Neural progenitor cell (in vitro differentiated cells): ENCODE measurements around the gene TWIST2. TPM values are rescaled to one million over a fixed set of nuclear protein-coding genes. Genes with fewer than 3 reads are reported as not detected.

ENCODE experiments used
- DNase-seq: peaks from one replicate; pipeline ENCODE4 v3.0.0-alpha.2; 2016; ENCODE audit warnings: low spot score
- H2AFZ ChIP-seq: fragments of 200-600 bp; sonication (generic); replicated peaks from 2 replicates; pipeline ENCODE4 v1.6.1; 2016; ENCODE audit warnings: antibody characterized with exemption
- H3F3A ChIP-seq: fragments of 200-600 bp; sonication (generic); 2 replicates; pipeline ENCODE4 v1.6.1; 2016; ENCODE audit warnings: antibody characterized with exemption, low read depth
- H3K27ac ChIP-seq: fragments of 200-600 bp; sonication (generic); 2 replicates; pipeline ENCODE4 v1.5.1; 2016; ENCODE audit warnings: mild to moderate bottlenecking
- H3K27me3 ChIP-seq: fragments of 200-600 bp; sonication (generic); 2 replicates; pipeline ENCODE4 v1.6.1; 2016; ENCODE audit warnings: mild to moderate bottlenecking, moderate library complexity
- H3K36me3 ChIP-seq: fragments of 200-600 bp; sonication (generic); 2 replicates; pipeline ENCODE4 v1.5.1; 2016
- H3K4me1 ChIP-seq: fragments of 200-600 bp; sonication (generic); 2 replicates; pipeline ENCODE4 v1.6.1; 2016; ENCODE audit warnings: mixed run types
- H3K4me2 ChIP-seq: fragments of 200-600 bp; sonication (generic); 2 replicates; pipeline ENCODE4 v1.6.1; 2016
- H3K4me3 ChIP-seq: fragments of 200-600 bp; sonication (generic); 2 replicates; pipeline ENCODE4 v1.5.1; 2016
- H3K79me2 ChIP-seq: fragments of 200-600 bp; sonication (generic); 2 replicates; pipeline ENCODE4 v1.6.1; 2016; ENCODE audit warnings: low read depth
- H3K9ac ChIP-seq: fragments of 200-600 bp; sonication (generic); 2 replicates; pipeline ENCODE4 v1.6.1; 2016
- H3K9me3 ChIP-seq: fragments of 200-600 bp; sonication (generic); 2 replicates; pipeline ENCODE4 v1.5.1; 2016; ENCODE audit warnings: low read depth
- H4K20me1 ChIP-seq: fragments of 200-600 bp; sonication (generic); 2 replicates; pipeline ENCODE4 v1.6.1; 2016; ENCODE audit warnings: low read depth
- H3K27ac Mint-ChIP-seq: 3 replicates; pipeline ENCODE4 v1.8.0; 2021; ENCODE audit warnings: mixed read lengths
- H3K27me3 Mint-ChIP-seq: 2 replicates; pipeline ENCODE4 v1.8.0; 2022; ENCODE audit warnings: low read depth, mild to moderate bottlenecking, inconsistent platforms, moderate library complexity, mixed read lengths; ENCODE audit not compliant: insufficient read depth
- H3K36me3 Mint-ChIP-seq: 3 replicates; pipeline ENCODE4 v1.8.0; 2021; ENCODE audit warnings: mixed read lengths
- H3K4me1 Mint-ChIP-seq: 3 replicates; pipeline ENCODE4 v1.8.0; 2021; ENCODE audit warnings: mixed read lengths
- H3K4me3 Mint-ChIP-seq: 3 replicates; pipeline ENCODE4 v1.8.0; 2021; ENCODE audit warnings: mild to moderate bottlenecking, moderate library complexity, mixed read lengths
- H3K9me3 Mint-ChIP-seq: 3 replicates; pipeline ENCODE4 v1.8.0; 2020; ENCODE audit warnings: mixed read lengths
- CTCF ChIP-seq: fragments of 200-600 bp; sonication (generic); IDR thresholded peaks from 2 replicates; pipeline ENCODE4 v1.5.1; 2017; ENCODE audit warnings: antibody characterized with exemption, mild to moderate bottlenecking
- EZH2 ChIP-seq: fragments of 200-600 bp; sonication (generic); IDR thresholded peaks from 2 replicates; pipeline ENCODE4 v1.6.1; 2017; ENCODE audit warnings: antibody characterized with exemption, mild to moderate bottlenecking, moderate library complexity
- EZH2phosphoT487 ChIP-seq: fragments of 200-600 bp; sonication (generic); IDR thresholded peaks from 2 replicates; pipeline ENCODE4 v1.6.1; 2017; ENCODE audit warnings: antibody characterized with exemption
- total RNA-seq: library from RNA; depleted of rRNA; stranded (reverse); fragments of >200 nt; gene quantifications from 2 replicates; pipeline ENCODE4 v1.2.3, GENCODE V29; 2015; ENCODE audit warnings: low replicate concordance

Gene TWIST2
- total RNA-seq, 1 donor from 2014 or later = 0.51 TPM

GRCh38 chr2:238950551-238950950, 102.7 kb downstream of the TWIST2 start:
- no peaks in the 10 kb centered on the region for H3K4me1 ChIP-seq
- TF ChIP-seq CTCF (no peak), EZH2 (no peak), EZH2phosphoT487 (no peak)

GRCh38 chr2:238952261-238952919, 104.5 kb downstream of the TWIST2 start:
- Histone ChIP-seq H4K20me1 (no peaks in the 10 kb centered on the region), H3K4me3 (no peak overlapping the region), H3K27me3 (no peaks in the 10 kb centered on the region), H3K4me2 (no peak overlapping the region), H3K79me2 (no peaks in the 10 kb centered on the region), H3F3A (no peaks in the 10 kb centered on the region), H2AFZ (no peak overlapping the region), H3K4me1 (no peaks in the 10 kb centered on the region), H3K36me3 (no peaks in the 10 kb centered on the region), H3K9ac (no peak overlapping the region), H3K27ac (no peak overlapping the region), H3K9me3 (no peaks in the 10 kb centered on the region)
- Mint-ChIP-seq H3K4me3 (no peak overlapping the region), H3K27ac (no peak overlapping the region), H3K9me3 (no peaks in the 10 kb centered on the region), H3K36me3 (no peaks in the 10 kb centered on the region), H3K4me1 (peaks cover 2% of the 10 kb centered on the region), H3K27me3 (no peaks in the 10 kb centered on the region)
- TF ChIP-seq CTCF (no peak), EZH2 (no peak), EZH2phosphoT487 (no peak)
- no peak for DNase-seq

More at GRCh38 chr2:238950551-238950950, 102.7 kb downstream of the TWIST2 start:
- no peaks in the 10 kb centered on the region for H3F3A ChIP-seq
- H3K4me2 ChIP-seq = no peak overlapping the region
- Mint-ChIP-seq H3K27ac (no peak overlapping the region), H3K9me3 (no peaks in the 10 kb centered on the region), H3K27me3 (no peaks in the 10 kb centered on the region), H3K36me3 (no peaks in the 10 kb centered on the region), H3K4me3 (no peak overlapping the region), H3K4me1 (peaks cover 4% of the 10 kb centered on the region)
- H3K27ac ChIP-seq = no peak overlapping the region
- DNase-seq = no peak
- no peak overlapping the region for H3K4me3 ChIP-seq
- H3K9ac ChIP-seq = no peak overlapping the region
- H2AFZ ChIP-seq = no peak overlapping the region
- no peaks in the 10 kb centered on the region for H4K20me1 ChIP-seq
- H3K27me3 ChIP-seq = no peaks in the 10 kb centered on the region
- no peaks in the 10 kb centered on the region for H3K36me3 ChIP-seq
- H3K79me2 ChIP-seq = no peaks in the 10 kb centered on the region
- H3K9me3 ChIP-seq = no peaks in the 10 kb centered on the region

- H3F3A ChIP-seq = no peaks in the 10 kb centered on the region
- no peaks in the 10 kb centered on the region for H3K4me1 Mint-ChIP-seq
- no peak overlapping the region for H3K9ac ChIP-seq
- H4K20me1 ChIP-seq = no peaks in the 10 kb centered on the region
- no peaks in the 10 kb centered on the region for H3K36me3 ChIP-seq
- DNase-seq = peak; percentile 36
- H3K9me3 Mint-ChIP-seq = no peaks in the 10 kb centered on the region
- H3K9me3 ChIP-seq = no peaks in the 10 kb centered on the region
- H3K27ac Mint-ChIP-seq = no peak overlapping the region
- no peak overlapping the region for H3K4me3 Mint-ChIP-seq
- H3K4me1 ChIP-seq = no peaks in the 10 kb centered on the region
- no peaks in the 10 kb centered on the region for H3K36me3 Mint-ChIP-seq
- H3K4me3 ChIP-seq = no peak overlapping the region
- peaks cover 3% of the 10 kb centered on the region for H3K27me3 Mint-ChIP-seq
- TF ChIP-seq EZH2phosphoT487 = no peak
- peak; percentile 12 for TF ChIP-seq CTCF
- no peak overlapping the region for H3K4me2 ChIP-seq
- no peak overlapping the region for H3K27ac ChIP-seq
- no peaks in the 10 kb centered on the region for H3K27me3 ChIP-seq
- H2AFZ ChIP-seq = peak overlapping the region; percentile 60
- H3K79me2 ChIP-seq = no peaks in the 10 kb centered on the region
These were observed 107.1 kb downstream of the TWIST2 start for GRCh38 chr2:238954841-238955591.
